Ovary (tissue), 3 donors: ENCODE measurements around the gene COL5A1.

Experiments
- EP300 ChIP-seq: sonication (generic); formaldehyde crosslinking; IDR thresholded peaks from one replicate; pipeline ENCODE4 v1.6.1; 2017; ENCODE audit warnings: antibody characterized with exemption
- POLR2A ChIP-seq: fragments of 450-650 bp; IDR thresholded peaks from one replicate; pipeline ENCODE4 v1.6.1; 2017; ENCODE audit warnings: antibody characterized with exemption, mild to moderate bottlenecking, moderate library complexity
- TF ChIP-seq, protein P1 (sequence below), 3 donors: fragments of 450-650 bp in 2 of 3; fragments of 200-600 bp in 1 of 3; IDR thresholded peaks; one replicate each; pipeline versions ENCODE4 v1.5.1 to v1.8.0; 2016 to 2022; ENCODE audit warnings: antibody characterized with exemption in 3 of 3, mild to moderate bottlenecking in 1 of 3
- donor health status: DM: no; HTN: no; CAD: no.

DNA sequence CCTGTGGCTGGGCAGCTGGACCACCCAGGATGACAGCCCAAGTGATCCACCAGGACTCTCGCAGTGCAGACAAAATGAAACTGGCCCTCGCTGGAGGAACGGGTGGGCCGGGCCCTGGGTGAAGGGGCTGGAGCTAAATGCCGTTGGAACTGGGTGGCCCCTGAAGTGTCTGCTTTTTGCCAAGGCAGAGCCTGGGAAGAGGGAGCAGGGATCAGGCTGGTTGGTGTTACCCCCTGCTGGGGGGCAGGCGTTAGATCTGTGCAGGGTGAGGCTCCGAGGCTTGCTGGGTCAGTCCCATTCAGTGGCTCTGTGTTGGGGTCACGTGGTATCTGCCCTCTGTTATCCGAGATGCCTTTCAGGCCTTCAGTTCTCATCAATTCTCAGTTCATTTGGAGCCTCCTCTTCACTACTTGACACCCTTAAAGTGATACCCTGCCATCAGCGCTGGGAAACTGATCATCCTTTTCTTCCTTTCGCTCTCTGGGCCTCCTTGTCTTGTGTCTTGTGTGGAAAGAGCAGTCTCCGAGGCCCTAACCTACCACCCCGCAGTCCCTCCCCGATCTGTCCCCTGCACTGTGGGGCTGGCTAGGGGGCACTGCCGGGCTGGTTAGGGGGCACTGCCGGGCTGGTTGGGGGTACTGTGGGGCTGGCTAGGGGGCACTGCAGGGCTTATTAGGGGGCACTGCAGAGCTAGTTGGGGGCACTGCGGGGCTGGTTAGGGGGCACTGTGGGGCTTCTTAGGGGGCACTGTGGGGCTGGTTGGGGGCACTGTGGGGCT is 37.3 kb downstream of the COL5A1 start:
- TF ChIP-seq, protein P1, sequence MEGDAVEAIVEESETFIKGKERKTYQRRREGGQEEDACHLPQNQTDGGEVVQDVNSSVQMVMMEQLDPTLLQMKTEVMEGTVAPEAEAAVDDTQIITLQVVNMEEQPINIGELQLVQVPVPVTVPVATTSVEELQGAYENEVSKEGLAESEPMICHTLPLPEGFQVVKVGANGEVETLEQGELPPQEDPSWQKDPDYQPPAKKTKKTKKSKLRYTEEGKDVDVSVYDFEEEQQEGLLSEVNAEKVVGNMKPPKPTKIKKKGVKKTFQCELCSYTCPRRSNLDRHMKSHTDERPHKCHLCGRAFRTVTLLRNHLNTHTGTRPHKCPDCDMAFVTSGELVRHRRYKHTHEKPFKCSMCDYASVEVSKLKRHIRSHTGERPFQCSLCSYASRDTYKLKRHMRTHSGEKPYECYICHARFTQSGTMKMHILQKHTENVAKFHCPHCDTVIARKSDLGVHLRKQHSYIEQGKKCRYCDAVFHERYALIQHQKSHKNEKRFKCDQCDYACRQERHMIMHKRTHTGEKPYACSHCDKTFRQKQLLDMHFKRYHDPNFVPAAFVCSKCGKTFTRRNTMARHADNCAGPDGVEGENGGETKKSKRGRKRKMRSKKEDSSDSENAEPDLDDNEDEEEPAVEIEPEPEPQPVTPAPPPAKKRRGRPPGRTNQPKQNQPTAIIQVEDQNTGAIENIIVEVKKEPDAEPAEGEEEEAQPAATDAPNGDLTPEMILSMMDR (IDR thresholded peaks at IDR 0.05) = no peak
- no peak for TF ChIP-seq POLR2A
- no peak for TF ChIP-seq EP300
